ENCODE results near the gene DENND6A. TPM values are rescaled to one million over a fixed set of nuclear protein-coding genes. Genes with fewer than 3 reads are reported as not detected.

Gene DENND6A
- total and polyA plus RNA-seq, 2 donors from 2014 or later = 7.8 to 38.4 TPM

DNA sequence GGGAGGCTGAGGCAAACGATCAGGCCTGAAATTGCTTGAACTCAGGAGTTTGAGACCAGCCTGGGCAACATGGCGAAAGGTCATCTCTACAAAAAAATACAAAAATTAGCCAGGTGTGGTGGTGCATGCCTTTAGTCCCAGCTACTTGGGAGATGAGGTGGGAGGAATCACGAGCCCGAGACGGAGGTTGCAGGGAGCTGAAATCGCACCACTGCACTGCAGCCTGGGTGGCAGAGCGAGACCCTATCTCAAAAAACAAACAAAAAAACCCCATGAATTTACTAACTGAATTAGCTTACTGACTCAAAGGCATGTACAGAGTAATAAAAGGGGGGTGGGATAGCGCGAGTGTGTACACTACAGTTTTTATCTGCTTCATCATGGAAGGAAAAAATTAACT, 115.1 kb downstream of the DENND6A start:
- Histone ChIP-seq H3K27ac (ENCODE audit: low read depth in 2 of 2, low read length in 2 of 2) (no peak overlapping the region), H3K4me3 (ENCODE audit: low read length in 3 of 3) (no peak overlapping the region), H3K4me1 (ENCODE audit: control insufficient read depth in 2 of 3, insufficient read depth in 2 of 3, low read depth in 1 of 3, low read length in 3 of 3) (peaks cover 0 to 4% (median 2%) of the 10 kb centered on the region in 3 donors), H3K9me3 (ENCODE audit: control insufficient read depth in 2 of 3, insufficient read depth in 1 of 3, low read length in 3 of 3) (no peaks in the 10 kb centered on the region), H3K9ac (ENCODE audit: low read length in 3 of 3) (no peak overlapping the region), H3K36me3 (ENCODE audit: control insufficient read depth in 2 of 3, insufficient read depth in 3 of 3, low read length in 3 of 3) (peaks cover 3 to 25% (median 7%) of the 10 kb centered on the region in 3 donors), H3K27me3 (ENCODE audit: control insufficient read depth, insufficient read depth, low read length) (no peaks in the 10 kb centered on the region)
- intact Hi-C loops (cut with DNase I) = no loop called here
- DNase-seq (peak in 3 of 5 donors; percentile 61 to 80 (median 74)), FAIRE-seq (no peak)
- TF ChIP-seq, protein P1, sequence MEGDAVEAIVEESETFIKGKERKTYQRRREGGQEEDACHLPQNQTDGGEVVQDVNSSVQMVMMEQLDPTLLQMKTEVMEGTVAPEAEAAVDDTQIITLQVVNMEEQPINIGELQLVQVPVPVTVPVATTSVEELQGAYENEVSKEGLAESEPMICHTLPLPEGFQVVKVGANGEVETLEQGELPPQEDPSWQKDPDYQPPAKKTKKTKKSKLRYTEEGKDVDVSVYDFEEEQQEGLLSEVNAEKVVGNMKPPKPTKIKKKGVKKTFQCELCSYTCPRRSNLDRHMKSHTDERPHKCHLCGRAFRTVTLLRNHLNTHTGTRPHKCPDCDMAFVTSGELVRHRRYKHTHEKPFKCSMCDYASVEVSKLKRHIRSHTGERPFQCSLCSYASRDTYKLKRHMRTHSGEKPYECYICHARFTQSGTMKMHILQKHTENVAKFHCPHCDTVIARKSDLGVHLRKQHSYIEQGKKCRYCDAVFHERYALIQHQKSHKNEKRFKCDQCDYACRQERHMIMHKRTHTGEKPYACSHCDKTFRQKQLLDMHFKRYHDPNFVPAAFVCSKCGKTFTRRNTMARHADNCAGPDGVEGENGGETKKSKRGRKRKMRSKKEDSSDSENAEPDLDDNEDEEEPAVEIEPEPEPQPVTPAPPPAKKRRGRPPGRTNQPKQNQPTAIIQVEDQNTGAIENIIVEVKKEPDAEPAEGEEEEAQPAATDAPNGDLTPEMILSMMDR (IDR thresholded peaks at IDR 0.05; ENCODE audit: borderline replicate concordance, extremely low read depth, insufficient read depth) = no peak

DNA sequence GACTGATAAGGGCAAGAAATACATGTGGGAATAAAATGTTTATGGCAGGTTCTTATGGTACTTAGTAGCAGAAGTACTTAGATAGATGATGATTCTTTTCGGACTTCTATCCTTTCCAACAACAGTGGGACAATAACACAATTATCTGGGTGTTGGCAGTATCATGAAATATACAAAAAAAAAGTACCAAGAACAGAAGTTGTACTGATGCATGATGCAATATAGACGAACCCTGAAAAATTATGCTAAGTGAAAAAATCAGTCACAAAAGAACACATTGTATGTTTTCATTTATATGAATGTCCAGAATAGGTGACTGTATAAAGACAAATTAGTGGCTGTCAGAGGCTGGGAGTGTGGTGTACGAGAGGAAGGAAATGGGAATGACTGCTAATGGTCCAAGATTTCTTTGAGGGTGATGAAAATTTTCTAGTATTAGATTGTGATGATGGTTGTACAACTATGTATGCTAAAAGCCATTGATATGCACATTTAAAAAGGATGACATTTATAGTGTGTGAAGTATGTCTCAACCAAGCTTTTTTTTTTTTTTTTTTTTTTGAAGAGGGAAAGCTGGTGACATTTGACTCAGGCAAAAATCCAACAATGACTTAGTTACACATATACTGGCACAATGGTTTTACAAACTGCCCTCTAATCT, 116.8 kb downstream of the DENND6A start:
- H3K4me1 ChIP-seq (ENCODE audit: control insufficient read depth in 2 of 3, insufficient read depth in 2 of 3, low read depth in 1 of 3, low read length in 3 of 3) = peaks cover 0 to 4% (median 2%) of the 10 kb centered on the region in 3 donors
- FAIRE-seq = no peak
- no peak overlapping the region for H3K27ac ChIP-seq (ENCODE audit: low read depth in 2 of 2, low read length in 2 of 2)
- no peaks in the 10 kb centered on the region for H3K27me3 ChIP-seq (ENCODE audit: control insufficient read depth, insufficient read depth, low read length)
- no peak for DNase-seq
- H3K9ac ChIP-seq (ENCODE audit: low read length in 3 of 3) = no peak overlapping the region
- no peaks in the 10 kb centered on the region for H3K9me3 ChIP-seq (ENCODE audit: control insufficient read depth in 2 of 3, insufficient read depth in 1 of 3, low read length in 3 of 3)
- TF ChIP-seq, protein P1 (IDR thresholded peaks at IDR 0.05; ENCODE audit: borderline replicate concordance, extremely low read depth, insufficient read depth) = no peak
- peaks cover 6 to 34% (median 7%) of the 10 kb centered on the region in 3 donors for H3K36me3 ChIP-seq (ENCODE audit: control insufficient read depth in 2 of 3, insufficient read depth in 3 of 3, low read length in 3 of 3)
- intact Hi-C loops (cut with DNase I) = no loop called here
- no peak overlapping the region for H3K4me3 ChIP-seq (ENCODE audit: low read length in 3 of 3)

Other genes with a start within 250 kb of the DENND6A start
- 0.38 TPM for gene DNAH12, start 148.7 kb downstream of the DENND6A start, total RNA-seq
- gene DNAH12, start 148.7 kb downstream of the DENND6A start, polyA plus RNA-seq (ENCODE audit: insufficient read depth, low read depth, low replicate concordance) = not detected
- gene PDE12, start 136.8 kb downstream of the DENND6A start, total RNA-seq = 21.1 TPM
- gene PDE12, start 136.8 kb downstream of the DENND6A start, polyA plus RNA-seq (ENCODE audit: insufficient read depth, low read depth, low replicate concordance) = 6.1 TPM
- 123 TPM for gene ARF4, start 95.7 kb downstream of the DENND6A start, total RNA-seq
- 131 TPM for gene ARF4, start 95.7 kb downstream of the DENND6A start, polyA plus RNA-seq (ENCODE audit: insufficient read depth, low read depth, low replicate concordance)
- gene SLMAP, start 63.2 kb upstream of the DENND6A start, total RNA-seq = 86.1 TPM
- 22.0 TPM for gene SLMAP, start 63.2 kb upstream of the DENND6A start, polyA plus RNA-seq (ENCODE audit: insufficient read depth, low read depth, low replicate concordance)

Data from kidney (tissue), 14 donors.